A549 (cell line): ENCODE results near the gene PARP11. TPM values are rescaled to one million over a fixed set of nuclear protein-coding genes. Genes with fewer than 3 reads are reported as not detected.

Experiments used
- ATAC-seq, 2 experiments: fragments of 200-7000 bp in 1 of 2; fragments of >200 bp in 1 of 2; cut with Nextera tagmentation in 1 of 2; cut with Tn5 transposase in 1 of 2; 3 replicates each; pipeline versions ENCODE4 v1.8.0 to v1.9.1; 2018 to 2020; ENCODE audit warnings: mild to moderate bottlenecking in 1 of 2, moderate library complexity in 1 of 2
- CTCF ChIA-PET: fragments of 300-600 bp; sonication (Branson Sonifier 250); formaldehyde crosslinking; extraction: SDS; loops from one replicate; lab custom pipeline; 2021; ENCODE audit warnings: antibody characterized with exemption, inconsistent platforms; lab: Yijun Ruan, JAX
- POLR2A ChIA-PET: fragments of 350-600 bp; formaldehyde crosslinking; extraction: SDS; loops from one replicate; lab custom pipeline; 2021; ENCODE audit warnings: antibody characterized with exemption, inconsistent platforms; lab: Yijun Ruan, JAX
- DNase-seq, 2 experiments: peaks; one replicate each; pipeline versions ENCODE4 v3.0.0 to v3.0.0-alpha.2; 2011 to 2016; ENCODE audit warnings: low read depth in 1 of 2, low spot score in 1 of 2
- FAIRE-seq: peaks from 2 replicates; lab custom pipeline; 2011; peaks lifted over from hg19 to GRCh38; lab: Jason Lieb, UNC
- H3K27ac ChIP-seq, 2 experiments: fragments of >200 bp; sonication (Bioruptor Twin); formaldehyde crosslinking; 3 replicates each; pipeline ENCODE4 v1.5.1; 2016 to 2017
- H3K4me1 ChIP-seq: fragments of >200 bp; sonication (Bioruptor Twin); formaldehyde crosslinking; 3 replicates; pipeline ENCODE4 v1.6.1; 2016
- H3K4me2 ChIP-seq: fragments of >200 bp; sonication (Bioruptor Twin); formaldehyde crosslinking; 3 replicates; pipeline ENCODE4 v1.6.1; 2016
- H3K4me3 ChIP-seq: fragments of >200 bp; sonication (Bioruptor Twin); formaldehyde crosslinking; 3 replicates; pipeline ENCODE4 v1.5.1; 2016
- H3K9me3 ChIP-seq: fragments of >200 bp; sonication (Bioruptor Twin); formaldehyde crosslinking; 3 replicates; pipeline ENCODE4 v1.6.1; 2016
- CBX8 ChIP-seq: fragments of 200-600 bp; sonication (generic); IDR thresholded peaks from 2 replicates; pipeline ENCODE4 v1.6.1; 2016
- CEBPB ChIP-seq, 2 experiments: fragments of >200 bp in 1 of 2; sonication (Bioruptor Twin) in 1 of 2; formaldehyde crosslinking in 1 of 2; IDR thresholded peaks; 2 replicates each; pipeline ENCODE4 v1.6.1; 2012 to 2016
- E2F6 ChIP-seq: IDR thresholded peaks from 2 replicates; pipeline ENCODE4 v1.6.1; 2012; ENCODE audit warnings: low read depth, borderline replicate concordance
- EHF ChIP-seq: fragments of 250-450 bp; sonication (Bioruptor Pico); IDR thresholded peaks from 2 replicates; pipeline ENCODE4 v1.5.0; 2020; ENCODE audit warnings: mild to moderate bottlenecking
- ELK1 ChIP-seq: fragments of 150-350 bp; IDR thresholded peaks from 2 replicates; pipeline ENCODE4 v1.6.1; 2014; ENCODE audit warnings: low read depth, mild to moderate bottlenecking, low read length
- EP300 ChIP-seq, 2 experiments: fragments of >200 bp; sonication (Bioruptor Twin); formaldehyde crosslinking; IDR thresholded peaks; 2 replicates in 1 of 2; 3 replicates in 1 of 2; pipeline ENCODE4 v1.6.1; 2016 to 2017
- ESRRA ChIP-seq: fragments of 150-350 bp; IDR thresholded peaks from 2 replicates; pipeline ENCODE4 v1.6.1; 2014; ENCODE audit warnings: mild to moderate bottlenecking, low read length, borderline replicate concordance
- FOSL2 ChIP-seq, 2 experiments: fragments of 450-650 bp in 1 of 2; fragments of >200 bp in 1 of 2; sonication (Bioruptor Twin) in 1 of 2; formaldehyde crosslinking; IDR thresholded peaks; 2 replicates each; pipeline versions ENCODE4 v1.5.0 to v1.6.1; 2016 to 2020; ENCODE audit warnings: mild to moderate bottlenecking in 1 of 2, moderate library complexity in 1 of 2
- FOXS1 ChIP-seq: fragments of 250-450 bp; sonication (Bioruptor Pico); IDR thresholded peaks from 2 replicates; pipeline ENCODE4 v1.5.0; 2020; ENCODE audit warnings: mild to moderate bottlenecking, moderate library complexity
- HDAC2 ChIP-seq: fragments of 200-600 bp; sonication (generic); IDR thresholded peaks from 2 replicates; pipeline ENCODE4 v1.6.1; 2016
- HEYL ChIP-seq: fragments of 250-450 bp; sonication (Bioruptor Pico); IDR thresholded peaks from 2 replicates; pipeline ENCODE4 v1.8.0; 2021; ENCODE audit warnings: mild to moderate bottlenecking, moderate library complexity
- HOXA7 ChIP-seq: fragments of 250-450 bp; sonication (Bioruptor Pico); IDR thresholded peaks from 2 replicates; pipeline ENCODE4 v1.5.0; 2020; ENCODE audit warnings: mild to moderate bottlenecking, moderate library complexity
- HOXB5 ChIP-seq: fragments of 250-450 bp; sonication (Bioruptor Pico); IDR thresholded peaks from 2 replicates; pipeline ENCODE4 v1.5.0; 2020; ENCODE audit warnings: mild to moderate bottlenecking, moderate library complexity
- JUN ChIP-seq, 2 experiments: fragments of >200 bp; sonication (Bioruptor Twin); formaldehyde crosslinking; IDR thresholded peaks; 2 replicates in 1 of 2; 3 replicates in 1 of 2; pipeline ENCODE4 v1.6.1; 2016 to 2017
- JUNB ChIP-seq: fragments of >200 bp; sonication (Bioruptor Twin); formaldehyde crosslinking; IDR thresholded peaks from 2 replicates; pipeline ENCODE4 v1.6.1; 2016
- KDM1A ChIP-seq: fragments of 200-600 bp; sonication (generic); IDR thresholded peaks from 2 replicates; pipeline ENCODE4 v1.6.1; 2016; ENCODE audit warnings: low read depth, mild to moderate bottlenecking
- MAFK ChIP-seq: fragments of 450-650 bp; IDR thresholded peaks from 2 replicates; pipeline ENCODE4 v1.6.1; 2014; ENCODE audit not compliant: partially characterized antibody
- NR3C1 ChIP-seq: fragments of >200 bp; sonication (Bioruptor Twin); formaldehyde crosslinking; IDR thresholded peaks from 3 replicates; pipeline ENCODE4 v1.6.1; 2017
- POLR2AphosphoS2 ChIP-seq: conservative IDR thresholded peaks from 2 replicates; pipeline ENCODE4 v1.6.1; 2012; ENCODE audit warnings: low read length, improper control_type of control experiment, inconsistent platforms
- RARB ChIP-seq: fragments of 250-450 bp; sonication (Bioruptor Pico); IDR thresholded peaks from 2 replicates; pipeline ENCODE4 v1.8.0; 2021; ENCODE audit warnings: mild to moderate bottlenecking, moderate library complexity
- REST ChIP-seq: fragments of 200-600 bp; sonication (generic); IDR thresholded peaks from 2 replicates; pipeline ENCODE4 v1.6.1; 2016; ENCODE audit warnings: antibody characterized with exemption, mild to moderate bottlenecking, moderate library complexity
- RFX5 ChIP-seq: fragments of 450-650 bp; IDR thresholded peaks from 2 replicates; pipeline ENCODE4 v1.7.1; 2014; ENCODE audit warnings: antibody characterized with exemption, mild to moderate bottlenecking, moderate library complexity
- SMC3 ChIP-seq: fragments of >200 bp; sonication (Bioruptor Twin); formaldehyde crosslinking; IDR thresholded peaks from 3 replicates; pipeline ENCODE4 v1.6.1; 2018; ENCODE audit warnings: inconsistent platforms
- SREBF2 ChIP-seq: fragments of 450-650 bp; IDR thresholded peaks from 2 replicates; pipeline ENCODE4 v1.6.1; 2014; ENCODE audit warnings: mild to moderate bottlenecking, moderate library complexity
- TFCP2L1 ChIP-seq: fragments of 250-450 bp; sonication (Bioruptor Pico); IDR thresholded peaks from 2 replicates; pipeline ENCODE4 v1.5.0; 2021; ENCODE audit warnings: mild to moderate bottlenecking
- ZFP36 ChIP-seq: fragments of 450-650 bp; IDR thresholded peaks from 2 replicates; pipeline ENCODE4 v1.6.1; 2014; ENCODE audit warnings: borderline replicate concordance; ENCODE audit not compliant: partially characterized antibody
- ZNF302 ChIP-seq: fragments of 250-450 bp; sonication (Bioruptor Pico); IDR thresholded peaks from 2 replicates; pipeline ENCODE4 v1.9.0; 2021; ENCODE audit warnings: inconsistent platforms, mild to moderate bottlenecking, moderate library complexity
- WGBS: methylation state at CpG from one replicate; pipeline ENCODE4 v1.1.6; 2017; ENCODE audit errors: missing lambda C conversion rate; 5-methylcytosine and 5-hydroxymethylcytosine counted together
- polyA plus RNA-seq, 4 experiments: library from polyadenylated mRNA; depleted of rRNA in 3 of 4; stranded (reverse); fragments of >200 nt; fragmentation: RNase III in 1 of 4; extraction: RNeasy Plus Mini Kit Qiagen cat#74134 plus additional on column Dnase treatment in 1 of 4; gene quantifications; 2 replicates in 3 of 4; 3 replicates in 1 of 4; pipeline ENCODE4 v1.2.3, GENCODE V29; 2011 to 2017
- TF ChIP-seq, protein P1 (sequence below): fragments of >200 bp; sonication (Bioruptor Twin); formaldehyde crosslinking; IDR thresholded peaks from 3 replicates; pipeline ENCODE4 v1.6.1; 2016
- TF ChIP-seq, protein P2 (sequence below): IDR thresholded peaks from 2 replicates; pipeline ENCODE4 v1.6.1; 2012
- TF ChIP-seq, protein P3 (sequence below): fragments of 450-650 bp; IDR thresholded peaks from 2 replicates; pipeline ENCODE4 v1.6.1; 2014; ENCODE audit warnings: antibody characterized with exemption

PARP11 gene
- polyA plus RNA-seq, 2 of the 4 experiments (the other 2 are of a cell fraction) = 2.1 to 6.7 TPM

GRCh38 chr12:3871356-3871755 lies 1.8 kb downstream of the PARP11 start:
- ChIA-PET CTCF (interaction anchor here (1.7 kb wide), 1 partner anchor 14 kb away, joined by 6 read pairs; no protein-coding TSS in a partner anchor), POLR2A (no interaction called here)
- no peak for TF ChIP-seq SREBF2
- no peak for TF ChIP-seq ELK1
- no peak for TF ChIP-seq JUN (IDR thresholded peaks at IDR 0.05)
- TF ChIP-seq NR3C1 = no peak
- TF ChIP-seq, protein P1, sequence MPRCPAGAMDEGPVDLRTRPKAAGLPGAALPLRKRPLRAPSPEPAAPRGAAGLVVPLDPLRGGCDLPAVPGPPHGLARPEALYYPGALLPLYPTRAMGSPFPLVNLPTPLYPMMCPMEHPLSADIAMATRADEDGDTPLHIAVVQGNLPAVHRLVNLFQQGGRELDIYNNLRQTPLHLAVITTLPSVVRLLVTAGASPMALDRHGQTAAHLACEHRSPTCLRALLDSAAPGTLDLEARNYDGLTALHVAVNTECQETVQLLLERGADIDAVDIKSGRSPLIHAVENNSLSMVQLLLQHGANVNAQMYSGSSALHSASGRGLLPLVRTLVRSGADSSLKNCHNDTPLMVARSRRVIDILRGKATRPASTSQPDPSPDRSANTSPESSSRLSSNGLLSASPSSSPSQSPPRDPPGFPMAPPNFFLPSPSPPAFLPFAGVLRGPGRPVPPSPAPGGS = no peak
- TF ChIP-seq HEYL (CRISPR knock-in tag) = no peak
- TF ChIP-seq CBX8 = no peak
- no peak for TF ChIP-seq HOXB5 (CRISPR knock-in tag)
- TF ChIP-seq ZNF302 (CRISPR knock-in tag) = no peak
- no peak for TF ChIP-seq ESRRA
- no peak for TF ChIP-seq EHF (CRISPR knock-in tag)
- TF ChIP-seq RARB = no peak
- TF ChIP-seq JUNB = no peak
- no peak for TF ChIP-seq FOSL2 (IDR thresholded peaks at IDR 0.05)
- no peak for TF ChIP-seq FOSL2 (CRISPR knock-in tag; IDR thresholded peaks at IDR 0.05)
- no peak for TF ChIP-seq ZFP36
- TF ChIP-seq KDM1A = no peak
- Histone ChIP-seq H3K4me3 (no peak overlapping the region), H3K4me2 (no peak overlapping the region), H3K9me3 (peaks cover 10% of the 10 kb centered on the region), H3K4me1 (no peaks in the 10 kb centered on the region), H3K27ac (no peak overlapping the region)
- DNase-seq (no peak), FAIRE-seq (no peak), ATAC-seq (no peak)
- WGBS = 70% methylated on average over 4 of the region's 4 CpGs

- ChIA-PET CTCF (interaction anchor here (0.9 to 1.0 kb wide), 2 partner anchors 23 to 570 kb away, joined by 3 read pairs; no protein-coding TSS in a partner anchor), POLR2A (no interaction called here)
- ATAC-seq = no peak
- Histone ChIP-seq H3K4me2 (no peak overlapping the region), H3K9me3 (peaks cover 19% of the 10 kb centered on the region), H3K4me1 (no peaks in the 10 kb centered on the region), H3K4me3 (no peak overlapping the region), H3K27ac (no peak overlapping the region)
- 48% methylated on average over 6 of the region's 6 CpGs for WGBS
- no peak for DNase-seq
- no peak for FAIRE-seq
- TF ChIP-seq TFCP2L1 (CRISPR knock-in tag) (no peak), REST (no peak), KDM1A (no peak), POLR2AphosphoS2 (no peak), E2F6 (no peak), FOSL2 (IDR thresholded peaks at IDR 0.05) (no peak), FOSL2 (CRISPR knock-in tag; IDR thresholded peaks at IDR 0.05) (no peak), MAFK (no peak), SMC3 (no peak), HOXA7 (CRISPR knock-in tag) (no peak), FOXS1 (CRISPR knock-in tag) (no peak), JUN (IDR thresholded peaks at IDR 0.05) (no peak), CEBPB (IDR thresholded peaks at IDR 0.05) (no peak), HDAC2 (no peak), EP300 (IDR thresholded peaks at IDR 0.05) (no peak), RFX5 (no peak), EHF (CRISPR knock-in tag) (no peak)
- TF ChIP-seq, protein P2, sequence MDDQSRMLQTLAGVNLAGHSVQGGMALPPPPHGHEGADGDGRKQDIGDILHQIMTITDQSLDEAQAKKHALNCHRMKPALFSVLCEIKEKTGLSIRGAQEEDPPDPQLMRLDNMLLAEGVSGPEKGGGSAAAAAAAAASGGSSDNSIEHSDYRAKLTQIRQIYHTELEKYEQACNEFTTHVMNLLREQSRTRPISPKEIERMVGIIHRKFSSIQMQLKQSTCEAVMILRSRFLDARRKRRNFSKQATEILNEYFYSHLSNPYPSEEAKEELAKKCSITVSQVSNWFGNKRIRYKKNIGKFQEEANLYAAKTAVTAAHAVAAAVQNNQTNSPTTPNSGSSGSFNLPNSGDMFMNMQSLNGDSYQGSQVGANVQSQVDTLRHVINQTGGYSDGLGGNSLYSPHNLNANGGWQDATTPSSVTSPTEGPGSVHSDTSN = no peak
- TF ChIP-seq, protein P3, sequence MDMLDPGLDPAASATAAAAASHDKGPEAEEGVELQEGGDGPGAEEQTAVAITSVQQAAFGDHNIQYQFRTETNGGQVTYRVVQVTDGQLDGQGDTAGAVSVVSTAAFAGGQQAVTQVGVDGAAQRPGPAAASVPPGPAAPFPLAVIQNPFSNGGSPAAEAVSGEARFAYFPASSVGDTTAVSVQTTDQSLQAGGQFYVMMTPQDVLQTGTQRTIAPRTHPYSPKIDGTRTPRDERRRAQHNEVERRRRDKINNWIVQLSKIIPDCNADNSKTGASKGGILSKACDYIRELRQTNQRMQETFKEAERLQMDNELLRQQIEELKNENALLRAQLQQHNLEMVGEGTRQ = no peak
Measured at GRCh38 chr12:3869865-3870264, 3.3 kb downstream of the PARP11 start.
